ENCODE data around the gene CMPK1. TPM values are rescaled to one million over a fixed set of nuclear protein-coding genes. Genes with fewer than 3 reads are reported as not detected.

The CMPK1 gene
- total and polyA plus RNA-seq, 9 donors: 38.8 to 109 (median 64.1) TPM

- Histone ChIP-seq H3K36me3 (no peaks in the 10 kb centered on the region), H3K4me1 (ENCODE audit: insufficient read depth) (no peaks in the 10 kb centered on the region), H3K4me3 (no peak overlapping the region), H3K27ac (no peak overlapping the region), H3K27me3 (no peaks in the 10 kb centered on the region), H3K9me3 (no peaks in the 10 kb centered on the region)
- WGBS, 3 donors: 19 to 21% (median 20%) methylated on average over 38 to 39 of the region's 39 CpGs
- intact Hi-C loops (cut with DNase I): no loop called here
- DNase-seq: no peak
- TF ChIP-seq CTCF (IDR thresholded peaks at IDR 0.05) (no peak), POLR2A (IDR thresholded peaks at IDR 0.05) (no peak)
Observed at GRCh38 chr1:47417170-47418044, 83.8 kb downstream of the CMPK1 start.

- Histone ChIP-seq H3K27me3 (no peaks in the 10 kb centered on the region), H3K9me3 (no peaks in the 10 kb centered on the region), H3K4me3 (no peak overlapping the region), H3K27ac (no peak overlapping the region), H3K36me3 (no peaks in the 10 kb centered on the region), H3K4me1 (ENCODE audit: insufficient read depth) (no peaks in the 10 kb centered on the region)
- no peak for DNase-seq
- WGBS, 3 donors: 39 to 73% (median 68%) methylated on average over 2 of the region's 2 CpGs
- intact Hi-C loops (cut with DNase I): no loop called here
- no peak for TF ChIP-seq POLR2A (IDR thresholded peaks at IDR 0.05)
Observed at GRCh38 chr1:47418122-47418521, 84.5 kb downstream of the CMPK1 start.

GRCh38 chr1:47418681-47419325 lies 85.2 kb downstream of the CMPK1 start:
- no peaks in the 10 kb centered on the region for H3K36me3 ChIP-seq
- DNase-seq: no peak
- intact Hi-C loops (cut with DNase I): no loop called here
- no peak overlapping the region for H3K4me3 ChIP-seq
- H3K27ac ChIP-seq: no peak overlapping the region
- no peak for TF ChIP-seq POLR2A (IDR thresholded peaks at IDR 0.05)
- no peak for TF ChIP-seq EP300 (IDR thresholded peaks at IDR 0.05)
- TF ChIP-seq CTCF (IDR thresholded peaks at IDR 0.05): no peak
- H3K27me3 ChIP-seq: no peaks in the 10 kb centered on the region
- no peaks in the 10 kb centered on the region for H3K4me1 ChIP-seq (ENCODE audit: insufficient read depth)
- no peaks in the 10 kb centered on the region for H3K9me3 ChIP-seq
- 81 to 90% (median 87%) methylated on average over 6 of the region's 6 CpGs for WGBS, 3 donors

DNA sequence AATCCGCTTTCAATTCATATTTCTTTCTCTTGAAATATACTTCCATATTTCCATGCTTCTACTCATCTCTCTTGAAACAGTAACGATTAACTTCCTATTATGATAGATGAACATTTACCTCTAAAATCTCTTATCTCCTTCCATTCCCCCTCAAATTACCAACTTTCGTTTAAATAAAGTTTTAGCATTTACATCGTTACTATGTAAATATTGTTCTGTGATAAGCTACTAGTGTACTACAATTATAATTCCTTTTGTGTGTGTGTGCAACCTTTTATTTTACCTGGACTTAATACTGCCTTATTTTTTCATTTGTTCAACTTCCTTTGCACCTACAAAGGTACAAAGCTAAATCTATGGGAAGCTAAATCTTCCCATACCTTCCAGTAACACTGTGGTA lies 87.0 kb downstream of the CMPK1 start:
- intact Hi-C loops (cut with DNase I): no loop called here
- Histone ChIP-seq H3K4me3 (no peak overlapping the region), H3K27ac (no peak overlapping the region), H3K27me3 (no peaks in the 10 kb centered on the region), H3K4me1 (ENCODE audit: insufficient read depth) (no peaks in the 10 kb centered on the region), H3K36me3 (no peaks in the 10 kb centered on the region), H3K9me3 (no peaks in the 10 kb centered on the region)
- WGBS, 3 donors: 74 to 86% (median 75%) methylated on average over 4 of the region's 4 CpGs
- no peak for DNase-seq
- TF ChIP-seq CTCF (IDR thresholded peaks at IDR 0.05): no peak
- TF ChIP-seq POLR2A (IDR thresholded peaks at IDR 0.05): no peak
- TF ChIP-seq EP300 (IDR thresholded peaks at IDR 0.05): no peak

DNA sequence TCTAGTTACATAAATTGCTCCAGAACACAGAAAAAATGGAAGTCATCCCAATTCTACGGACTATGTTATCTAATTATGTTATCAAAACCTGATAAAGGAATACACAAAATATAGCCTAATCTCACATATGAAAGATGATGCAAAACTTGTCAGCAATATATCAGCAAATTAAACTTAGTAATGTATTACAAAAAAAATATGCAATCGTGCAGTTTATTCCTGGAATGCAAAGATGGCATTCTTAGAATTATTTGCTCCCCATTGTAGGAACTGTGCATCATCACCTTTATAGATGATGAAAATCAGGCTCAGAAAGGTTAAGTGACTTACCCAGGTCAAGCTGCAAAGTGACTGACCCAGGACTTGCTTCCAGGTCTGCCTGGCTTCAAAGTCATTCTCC lies 90.3 kb downstream of the CMPK1 start:
- no peak for DNase-seq
- no peaks in the 10 kb centered on the region for H3K9me3 ChIP-seq
- WGBS, 3 donors: 14 to 25% (median 20%) methylated on average over 2 of the region's 2 CpGs
- H3K36me3 ChIP-seq: no peaks in the 10 kb centered on the region
- no peak overlapping the region for H3K4me3 ChIP-seq
- intact Hi-C loops (cut with DNase I): no loop called here
- no peaks in the 10 kb centered on the region for H3K27me3 ChIP-seq
- H3K27ac ChIP-seq: no peak overlapping the region
- no peaks in the 10 kb centered on the region for H3K4me1 ChIP-seq (ENCODE audit: insufficient read depth)
- TF ChIP-seq POLR2A (IDR thresholded peaks at IDR 0.05) (no peak), EP300 (IDR thresholded peaks at IDR 0.05) (no peak), CTCF (IDR thresholded peaks at IDR 0.05) (no peak)

Measured in ovary (tissue), 9 donors.